K562 (cell line): ENCODE results near the gene EPHA4. TPM values are rescaled to one million over a fixed set of nuclear protein-coding genes. Genes with fewer than 3 reads are reported as not detected.

ENCODE experiments used
- ATAC-seq: fragments of 200-7000 bp; cut with Tn5 transposase; 3 replicates; pipeline ENCODE4 v1.9.1; 2020; ENCODE audit warnings: moderate library complexity
- BruUV-seq: library from RNA; stranded (reverse); fragments of 400-500 nt; replicated peaks from 2 replicates; lab custom pipeline; 2021; lab: Mats Ljungman, UMichigan
- CTCF ChIA-PET: fragments of 300-600 bp; formaldehyde crosslinking; extraction: SDS; loops from one replicate; lab custom pipeline; 2021; ENCODE audit warnings: low intra/inter-chr PET ratio; lab: Yijun Ruan, JAX
- POLR2A ChIA-PET: fragments of 300-600, 350-650 bp; sonication (Branson Sonifier 250); formaldehyde crosslinking; extraction: SDS; loops from one replicate; lab custom pipeline; 2021; ENCODE audit warnings: antibody characterized with exemption, inconsistent platforms; lab: Yijun Ruan, JAX
- DNase-seq, 4 experiments: peaks; one replicate each; pipeline versions ENCODE4 v3.0.0 to v3.0.0-alpha.2; 2011 to 2018; ENCODE audit warnings: low spot score in 3 of 4, mixed read lengths in 3 of 4; ENCODE audit errors: extremely low read depth in 1 of 4
- FAIRE-seq: peaks from 2 replicates; lab custom pipeline; 2011; peaks lifted over from hg19 to GRCh38; lab: Jason Lieb, UNC
- H2AFZ ChIP-seq: 2 replicates; pipeline ENCODE4 v1.6.0; 2011; ENCODE audit warnings: low read depth, low read length, control low read depth, inconsistent platforms
- H3K27ac ChIP-seq: fragments of 200-600 bp; 3 replicates; pipeline ENCODE4 v1.8.0; 2011; ENCODE audit warnings: low read depth, mild to moderate bottlenecking, control low read depth, inconsistent platforms, low read length, moderate library complexity, mixed read lengths; ENCODE audit errors: extremely low read depth
- H3K27me3 ChIP-seq, 2 experiments: fragments of 300-600 bp in 1 of 2; 2 replicates in 1 of 2; 3 replicates in 1 of 2; pipeline versions ENCODE4 v1.6.0 to v1.8.0; 2011; ENCODE audit warnings: inconsistent platforms in 2 of 2, low read length in 2 of 2, mild to moderate bottlenecking in 1 of 2, mixed read lengths in 1 of 2, moderate library complexity in 1 of 2; ENCODE audit not compliant: control insufficient read depth in 2 of 2, insufficient read depth in 2 of 2
- H3K36me3 ChIP-seq: fragments of 300-600 bp; 3 replicates; pipeline ENCODE4 v1.8.0; 2011; ENCODE audit warnings: mild to moderate bottlenecking, low read length, inconsistent platforms; ENCODE audit not compliant: control insufficient read depth, insufficient read depth
- H3K4me1 ChIP-seq, 2 experiments: fragments of 200-600 bp in 1 of 2; replicated peaks in 1 of 2; 2 replicates in 1 of 2; 3 replicates in 1 of 2; pipeline versions ENCODE4 v1.5.1 to v1.8.0; 2011; ENCODE audit warnings: inconsistent platforms in 2 of 2, low read length in 2 of 2, mild to moderate bottlenecking in 1 of 2, mixed read lengths in 1 of 2, moderate library complexity in 1 of 2; ENCODE audit not compliant: control insufficient read depth in 2 of 2, insufficient read depth in 2 of 2
- H3K4me2 ChIP-seq: 2 replicates; pipeline ENCODE4 v1.6.1; 2011; ENCODE audit warnings: low read length, control low read depth, inconsistent platforms, mixed read lengths; ENCODE audit not compliant: insufficient read depth
- H3K4me3 ChIP-seq: fragments of 200-600 bp; sonication (generic), shearing (Covaris generic); 2 replicates; pipeline ENCODE4 v1.5.1; 2016; ENCODE audit warnings: control low read depth, inconsistent platforms
- H3K79me2 ChIP-seq: fragments of 200-600 bp; 3 replicates; pipeline ENCODE4 v1.8.0; 2011; ENCODE audit warnings: low read length, inconsistent platforms; ENCODE audit not compliant: control insufficient read depth, insufficient read depth
- H3K9ac ChIP-seq, 2 experiments: 2 replicates each; pipeline versions ENCODE4 v1.6.0 to v1.6.1; 2011; ENCODE audit warnings: low read depth in 2 of 2, low read length in 2 of 2, control low read depth in 1 of 2, inconsistent platforms in 1 of 2, mild to moderate bottlenecking in 1 of 2, mixed read lengths in 1 of 2; ENCODE audit not compliant: insufficient read depth in 1 of 2
- H3K9me1 ChIP-seq: one replicate; pipeline ENCODE4 v1.6.0; 2011; ENCODE audit warnings: inconsistent platforms, mild to moderate bottlenecking, low read length, moderate library complexity; ENCODE audit not compliant: control insufficient read depth, insufficient read depth
- H3K9me3 ChIP-seq: replicated peaks from 2 replicates; pipeline ENCODE4 v1.5.1; 2011; ENCODE audit warnings: low read depth, low read length, inconsistent platforms; ENCODE audit not compliant: control insufficient read depth, insufficient read depth
- H4K20me1 ChIP-seq: replicated peaks from 2 replicates; pipeline ENCODE4 v1.6.1; 2011; ENCODE audit warnings: low read length, inconsistent platforms, mixed read lengths; ENCODE audit not compliant: control insufficient read depth, insufficient read depth
- AFF1 ChIP-seq, 2 experiments: fragments of 450-650 bp; IDR thresholded peaks; 2 replicates each; pipeline ENCODE4 v1.6.1; 2018; ENCODE audit warnings: mild to moderate bottlenecking in 2 of 2, low read depth in 1 of 2; ENCODE audit not compliant: partially characterized antibody in 2 of 2
- BRF1 ChIP-seq: IDR thresholded peaks from 3 replicates; pipeline ENCODE4 v1.6.1; 2011; ENCODE audit warnings: borderline replicate concordance, mild to moderate bottlenecking; ENCODE audit not compliant: insufficient read length; ENCODE audit errors: extremely low read depth
- EHMT2 ChIP-seq: fragments of 450-650 bp; IDR thresholded peaks from 2 replicates; pipeline ENCODE4 v1.6.1; 2018; ENCODE audit warnings: antibody characterized with exemption
- MNT ChIP-seq, 2 experiments: fragments of 450-650 bp; conservative IDR thresholded peaks; 2 replicates each; pipeline ENCODE4 v1.6.1; 2017; ENCODE audit warnings: mild to moderate bottlenecking in 2 of 2, moderate library complexity in 2 of 2
- SREBF2 ChIP-seq: sonication (generic); formaldehyde crosslinking; IDR thresholded peaks from 2 replicates; pipeline ENCODE4 v1.4.0; 2020; ENCODE audit warnings: mild to moderate bottlenecking, missing genetic modification reagents
- ZNF143 ChIP-seq: sonication (generic); formaldehyde crosslinking; IDR thresholded peaks from 2 replicates; pipeline ENCODE4 v1.9.0; 2022; ENCODE audit warnings: mild to moderate bottlenecking, missing genetic modification reagents
- ZNF41 ChIP-seq: fragments of 250-450 bp; sonication (Bioruptor Pico); conservative IDR thresholded peaks from 2 replicates; pipeline ENCODE4 v1.4.0; 2020; ENCODE audit warnings: mild to moderate bottlenecking
- ZNF764 ChIP-seq: fragments of 250-450 bp; sonication (Bioruptor Pico); IDR thresholded peaks from 2 replicates; pipeline ENCODE4 v1.4.0; 2020; ENCODE audit warnings: low read depth, mild to moderate bottlenecking, moderate library complexity
- WGBS: fragments of 100-300 bp; shearing (Covaris generic); methylation state at CpG from one replicate; pipeline ENCODE4 v1.1.6; 2016; ENCODE audit warnings: low coverage, mixed read lengths; ENCODE audit not compliant: insufficient coverage; ENCODE audit errors: missing lambda C conversion rate; 5-methylcytosine and 5-hydroxymethylcytosine counted together
- in situ Hi-C: fragments of 300-500 bp; cut with MboI; formaldehyde crosslinking; loops from 4 replicates; pipeline ENCODE4 v1.15.0; 2018; ENCODE audit warnings: inconsistent platforms, mixed read lengths
- intact Hi-C: fragments of 100-400 bp; cut with micrococcal nuclease; formaldehyde crosslinking; loops from 2 replicates; pipeline ENCODE4 v1.14.2; 2022
- polyA plus RNA-seq, 8 experiments: library from polyadenylated mRNA; depleted of rRNA in 4 of 8; stranded (reverse) in 5 of 8; unstranded in 3 of 8; fragments of >200 nt; fragmentation: Nextera tagmentation in 2 of 8; fragmentation: Illumina TruSeq in 1 of 8; extraction: Ambion mirVana in 2 of 8; extraction: Trizol in 1 of 8; gene quantifications; 2 replicates each; pipeline versions ENCODE4 v1.2.1 to v1.2.3, GENCODE V29; 2011 to 2014; ENCODE audit warnings: inconsistent platforms in 1 of 8, missing spikeins in 1 of 8
- total RNA-seq, 7 experiments: library from RNA; depleted of rRNA in 6 of 7; stranded (reverse); fragments of >200 nt in 6 of 7; fragmentation: Illumina TruSeq in 2 of 7; extraction: Trizol in 2 of 7; gene quantifications; 2 replicates each; pipeline versions ENCODE4 v1.2.1 to v1.2.3, GENCODE V29; 2011 to 2021; ENCODE audit warnings: low replicate concordance in 1 of 7

EPHA4 gene
- total and polyA plus RNA-seq, 9 of the 15 experiments (the other 6 are each of a cell fraction or from before 2014, with no cell fraction given), result 0.07 to 0.09 (median 0.07) TPM; not detected in 6

- TF ChIP-seq AFF1 (IDR thresholded peaks at IDR 0.05; ENCODE audit: low read depth in 1 of 2, partially characterized antibody in 2 of 2), result no peak
These were observed 107.1 kb downstream of the EPHA4 start (continued) for GRCh38 chr2:221464971-221465370.

DNA sequence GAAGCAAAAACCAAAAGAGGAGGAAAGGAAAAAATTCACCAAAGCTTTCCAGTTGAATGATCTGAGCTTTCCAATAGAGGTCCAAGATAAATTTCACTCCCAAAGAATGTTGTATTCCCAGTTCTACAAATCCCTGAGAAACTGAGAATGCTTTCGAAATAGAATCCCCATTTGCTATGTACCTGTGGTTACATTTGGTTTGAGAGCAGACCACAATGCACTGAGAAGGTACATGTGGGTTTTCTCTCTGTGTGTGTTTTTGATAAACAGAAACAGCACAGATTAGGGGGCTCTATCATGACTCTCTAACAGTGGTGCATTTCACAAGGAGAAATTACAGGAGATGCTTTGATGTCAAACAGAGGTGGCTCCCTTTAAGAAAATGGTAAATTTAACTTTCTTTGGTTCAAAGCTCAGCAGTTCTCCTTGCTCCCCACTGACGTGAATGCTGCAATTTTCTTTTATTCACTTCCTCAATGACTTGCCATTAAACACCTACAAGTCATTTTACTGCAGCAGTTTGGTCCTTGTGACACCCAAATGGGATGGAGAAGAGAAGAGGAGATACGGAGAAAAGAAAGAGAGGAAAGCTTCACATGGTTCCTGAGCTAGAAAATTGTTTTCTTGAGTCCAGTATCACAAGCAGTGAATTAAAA lies 108.7 kb downstream of the EPHA4 start:
- no peak overlapping the region for H3K4me2 ChIP-seq
- ATAC-seq, result no peak

More for the DNA sequence above, 108.7 kb downstream of the EPHA4 start:
- DNase-seq, result no peak
- H3K27me3 ChIP-seq, result no peaks in the 10 kb centered on the region
- in situ Hi-C loops (no loop called here), intact Hi-C loops (no loop called here)
- no peaks in the 10 kb centered on the region for H3K9me1 ChIP-seq
- no peak for FAIRE-seq
- no peaks in the 10 kb centered on the region for H3K36me3 ChIP-seq
- CTCF ChIA-PET, result no interaction called here
- no peak overlapping the region for H3K4me3 ChIP-seq
- H3K9me3 ChIP-seq, result no peaks in the 10 kb centered on the region
- no peak overlapping the region for H3K27ac ChIP-seq
- no peaks in the 10 kb centered on the region for H3K79me2 ChIP-seq
- H3K9ac ChIP-seq, result no peak overlapping the region
- BruUV-seq, result no TSS peak
- H4K20me1 ChIP-seq, result no peaks in the 10 kb centered on the region
- no peak overlapping the region for H2AFZ ChIP-seq
- TF ChIP-seq ZNF764 (CRISPR knock-in tag), result no peak
- TF ChIP-seq ZNF41 (CRISPR knock-in tag), result no peak
- TF ChIP-seq EHMT2, result no peak
- TF ChIP-seq MNT (conservative IDR thresholded peaks at IDR 0.05), result no peak
- no peak for TF ChIP-seq BRF1
- TF ChIP-seq ZNF143 (CRISPR knock-in tag), result no peak
- no peak for TF ChIP-seq SREBF2
- TF ChIP-seq, all 486 proteins: peak for 0
- POLR2A ChIA-PET, result no interaction called here
- H3K4me1 ChIP-seq, result no peaks in the 10 kb centered on the region
- WGBS, result 0% methylated on average over 1 of the region's 3 CpGs
